ENCODE results near the gene UEVLD.

The UEVLD gene

GRCh38 chr11:18495271-18495670, 93.3 kb downstream of the UEVLD start:
- no peak for DNase-seq

GRCh38 chr11:18493310-18493709, 95.2 kb downstream of the UEVLD start:
- DNase-seq, result no peak

- no peak for DNase-seq
These were observed 95.6 kb downstream of the UEVLD start for GRCh38 chr11:18492888-18493287.

- DNase-seq, result no peak
These were observed 96.6 kb downstream of the UEVLD start for GRCh38 chr11:18491924-18492323.

GRCh38 chr11:18490736-18491485, 97.6 kb downstream of the UEVLD start:
- no peak for DNase-seq

- DNase-seq, result no peak
These were observed 98.2 kb downstream of the UEVLD start for GRCh38 chr11:18490319-18490718.

- DNase-seq, result no peak
These were observed 102.5 kb downstream of the UEVLD start for GRCh38 chr11:18485913-18486528.
